NT2/D1 (cell line): Measurements from ENCODE around the gene HMGN1.

ENCODE experiments used
- YY1 ChIP-seq: IDR thresholded peaks from 2 replicates; pipeline ENCODE4 v1.6.1; 2011; ENCODE audit not compliant: insufficient read length, insufficient read depth
- ZNF274 ChIP-seq: IDR thresholded peaks from 2 replicates; pipeline ENCODE4 v1.6.1; 2011; ENCODE audit warnings: mild to moderate bottlenecking, low read depth, low read length

DNA sequence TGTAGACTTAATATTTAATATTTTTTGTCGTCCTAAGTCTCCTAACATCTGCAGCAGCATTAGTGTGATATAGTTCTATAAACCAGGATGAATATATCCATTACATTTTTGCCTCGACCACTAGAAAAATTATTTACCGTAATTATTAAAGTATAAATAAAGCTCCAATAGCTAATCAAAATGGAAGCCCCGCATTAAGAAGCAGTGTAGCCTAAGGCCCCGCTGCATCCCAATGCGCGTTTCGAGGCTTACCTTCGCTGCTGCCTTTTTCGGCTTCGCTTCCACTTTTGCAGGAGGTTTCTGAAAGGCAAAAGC lies 891 bp downstream of the HMGN1 start:
- no peak for TF ChIP-seq YY1
- no peak for TF ChIP-seq ZNF274
